Testis (tissue), 3 donors: ENCODE results near the gene RRP12. TPM values are rescaled to one million over a fixed set of nuclear protein-coding genes. Genes with fewer than 3 reads are reported as not detected.

Experiments
- DNase-seq: peaks from one replicate; pipeline ENCODE4 v3.0.0-alpha.2; 2019
- H3K27ac ChIP-seq, 2 donors: fragments of 200-600 bp; sonication (generic); one replicate each; pipeline ENCODE4 v1.5.1; 2019
- H3K27me3 ChIP-seq: fragments of 200-600 bp; sonication (generic); one replicate; pipeline ENCODE4 v1.5.1; 2019
- H3K36me3 ChIP-seq: fragments of 200-600 bp; sonication (generic); one replicate; pipeline ENCODE4 v1.5.1; 2017; ENCODE audit warnings: low read depth; ENCODE audit errors: missing control alignments
- H3K4me1 ChIP-seq: fragments of 200-600 bp; sonication (generic); one replicate; pipeline ENCODE4 v1.5.1; 2019
- H3K4me3 ChIP-seq, 2 donors: fragments of 200-600 bp; sonication (generic); one replicate each; pipeline ENCODE4 v1.5.1; 2017 to 2019
- H3K9me3 ChIP-seq: fragments of 200-600 bp; sonication (generic); one replicate; pipeline ENCODE4 v1.5.1; 2017
- POLR2A ChIP-seq: fragments of 450-650 bp; IDR thresholded peaks from one replicate; pipeline ENCODE4 v1.6.1; 2017; ENCODE audit warnings: antibody characterized with exemption, mild to moderate bottlenecking, moderate library complexity
- WGBS, 2 donors: methylation state at CpG; one replicate each; pipeline ENCODE4 v1.1.5; 2018; 5-methylcytosine and 5-hydroxymethylcytosine counted together
- intact Hi-C: fragments of 100-400 bp; cut with DNase I; formaldehyde crosslinking; loops from one replicate; pipeline ENCODE4 v1.15.1; 2023; ENCODE audit warnings: low total_unique reads
- polyA plus RNA-seq: library from polyadenylated mRNA; stranded (reverse); fragments of 350-450 nt; fragmentation: Illumina TruSeq; extraction: RNeasy Lipid Tissue Mini Kit (QIAGEN cat#74804); gene quantifications from one replicate; pipeline ENCODE4 v1.2.3, GENCODE V29; 2014; ENCODE audit warnings: low read depth, low replicate concordance; ENCODE audit not compliant: insufficient read depth
- total RNA-seq, 2 donors: library from RNA; depleted of rRNA; stranded (reverse); fragments of >200 nt; gene quantifications; one replicate each; pipeline ENCODE4 v1.2.3, GENCODE V29; 2016
- TF ChIP-seq, protein P1 (sequence below), 3 experiments: fragments of 450-650 bp in 2 of 3; fragments of 200-600 bp in 1 of 3; sonication (generic) in 1 of 3; IDR thresholded peaks; one replicate each; pipeline ENCODE4 v1.5.1; 2016 to 2019; ENCODE audit warnings: antibody characterized with exemption in 3 of 3, mild to moderate bottlenecking in 2 of 3, moderate library complexity in 1 of 3

RRP12 gene
- total and polyA plus RNA-seq, 3 donors from 2014 or later, result 38.1 to 54.6 (median 53.5) TPM

DNA sequence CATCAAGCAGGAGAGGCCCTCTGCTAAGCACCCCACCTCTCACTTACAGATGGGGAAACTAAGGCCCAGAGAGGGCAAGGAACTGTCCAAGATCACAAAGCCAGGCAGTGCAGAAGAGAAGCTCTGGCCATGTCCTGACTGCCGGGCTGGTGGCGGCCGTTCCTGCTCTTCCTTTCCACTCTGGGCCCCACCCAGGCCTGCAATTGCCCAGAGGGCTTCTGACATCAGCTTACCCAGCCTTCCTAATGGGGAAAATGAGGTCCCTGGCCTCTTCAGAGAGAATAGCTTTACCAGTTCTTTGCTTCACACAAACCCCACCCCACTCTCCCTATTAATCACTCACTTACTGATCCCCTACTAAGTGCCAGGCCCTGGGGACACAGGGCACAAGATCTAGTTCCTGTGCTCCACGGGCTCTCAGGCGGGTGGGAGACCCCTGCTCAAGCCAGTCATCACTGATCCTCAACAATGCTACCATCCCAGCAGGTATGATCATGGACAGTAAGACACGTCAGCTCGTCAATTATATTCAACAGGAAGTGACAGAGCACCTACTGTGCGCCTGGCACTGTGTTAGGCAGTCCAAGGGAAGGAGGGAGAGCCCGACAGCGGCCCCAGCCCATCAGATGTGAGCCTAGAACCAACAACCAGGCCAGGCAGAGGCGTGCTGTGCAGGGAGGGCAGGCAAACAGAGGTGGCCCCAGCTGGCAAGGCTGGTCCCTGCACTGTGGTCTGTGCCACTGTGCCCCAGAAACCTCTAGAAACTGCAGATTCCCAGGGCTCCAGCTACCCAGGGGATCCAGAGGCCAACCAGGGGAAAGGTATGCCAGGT lies 40.2 kb downstream of the RRP12 start:
- no peak for TF ChIP-seq POLR2A
- TF ChIP-seq, protein P1, sequence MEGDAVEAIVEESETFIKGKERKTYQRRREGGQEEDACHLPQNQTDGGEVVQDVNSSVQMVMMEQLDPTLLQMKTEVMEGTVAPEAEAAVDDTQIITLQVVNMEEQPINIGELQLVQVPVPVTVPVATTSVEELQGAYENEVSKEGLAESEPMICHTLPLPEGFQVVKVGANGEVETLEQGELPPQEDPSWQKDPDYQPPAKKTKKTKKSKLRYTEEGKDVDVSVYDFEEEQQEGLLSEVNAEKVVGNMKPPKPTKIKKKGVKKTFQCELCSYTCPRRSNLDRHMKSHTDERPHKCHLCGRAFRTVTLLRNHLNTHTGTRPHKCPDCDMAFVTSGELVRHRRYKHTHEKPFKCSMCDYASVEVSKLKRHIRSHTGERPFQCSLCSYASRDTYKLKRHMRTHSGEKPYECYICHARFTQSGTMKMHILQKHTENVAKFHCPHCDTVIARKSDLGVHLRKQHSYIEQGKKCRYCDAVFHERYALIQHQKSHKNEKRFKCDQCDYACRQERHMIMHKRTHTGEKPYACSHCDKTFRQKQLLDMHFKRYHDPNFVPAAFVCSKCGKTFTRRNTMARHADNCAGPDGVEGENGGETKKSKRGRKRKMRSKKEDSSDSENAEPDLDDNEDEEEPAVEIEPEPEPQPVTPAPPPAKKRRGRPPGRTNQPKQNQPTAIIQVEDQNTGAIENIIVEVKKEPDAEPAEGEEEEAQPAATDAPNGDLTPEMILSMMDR (IDR thresholded peaks at IDR 0.05), result no peak
- Histone ChIP-seq H3K4me3 (no peak overlapping the region), H3K4me1 (no peaks in the 10 kb centered on the region), H3K36me3 (no peaks in the 10 kb centered on the region), H3K9me3 (no peaks in the 10 kb centered on the region), H3K27me3 (no peaks in the 10 kb centered on the region), H3K27ac (no peak overlapping the region)
- no peak for DNase-seq
- intact Hi-C loops, result no loop called here
- WGBS, 2 donors, result 92 to 100% methylated on average over 8 to 11 of the region's 11 CpGs

GRCh38 chr10:97358781-97359180 lies 42.4 kb downstream of the RRP12 start:
- no peak overlapping the region for H3K4me3 ChIP-seq
- no peak for DNase-seq
- H3K36me3 ChIP-seq, result no peaks in the 10 kb centered on the region
- no peaks in the 10 kb centered on the region for H3K27me3 ChIP-seq
- intact Hi-C loops, result loop anchor here (10.0 kb wide), 1 partner anchor 84 kb away; no protein-coding TSS in a partner anchor
- H3K27ac ChIP-seq, result no peak overlapping the region
- WGBS, 2 donors, result 50 to 80% methylated on average over 1 to 3 of the region's 3 CpGs
- H3K9me3 ChIP-seq, result no peaks in the 10 kb centered on the region
- TF ChIP-seq, protein P1 (IDR thresholded peaks at IDR 0.05), result no peak
- TF ChIP-seq POLR2A, result no peak
- H3K4me1 ChIP-seq, result no peaks in the 10 kb centered on the region

DNA sequence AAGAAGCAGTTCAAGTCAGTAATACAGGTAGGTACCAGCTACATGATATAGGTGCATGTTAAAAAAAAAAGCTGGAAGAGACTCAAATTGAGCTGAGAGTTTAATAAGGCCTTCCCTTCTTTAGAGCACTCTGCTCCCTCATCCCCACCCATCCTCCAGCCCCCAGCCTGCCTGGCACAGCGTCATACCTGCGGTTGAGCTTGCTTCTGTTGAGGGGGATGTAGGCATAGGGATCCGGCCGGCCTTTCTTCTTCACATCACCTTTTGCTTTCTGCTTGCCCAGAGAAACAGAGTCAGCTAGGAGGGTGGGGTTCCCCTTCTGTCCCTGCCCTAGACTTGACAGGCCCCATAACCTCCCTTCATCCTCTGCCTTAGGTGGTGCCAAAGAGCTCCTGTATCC lies 42.8 kb downstream of the RRP12 start:
- intact Hi-C loops, result loop anchor here (10.0 kb wide), 1 partner anchor 84 kb away; no protein-coding TSS in a partner anchor
- Histone ChIP-seq H3K4me1 (no peaks in the 10 kb centered on the region), H3K27me3 (no peaks in the 10 kb centered on the region), H3K36me3 (no peaks in the 10 kb centered on the region), H3K4me3 (no peak overlapping the region), H3K27ac (no peak overlapping the region), H3K9me3 (no peaks in the 10 kb centered on the region)
- no peak for TF ChIP-seq POLR2A
- TF ChIP-seq, protein P1 (IDR thresholded peaks at IDR 0.05), result no peak
- 92 to 96% methylated on average over 4 of the region's 4 CpGs for WGBS, 2 donors
- DNase-seq, result no peak

GRCh38 chr10:97356918-97357317 lies 44.2 kb downstream of the RRP12 start:
- H3K36me3 ChIP-seq, result no peaks in the 10 kb centered on the region
- no peaks in the 10 kb centered on the region for H3K27me3 ChIP-seq
- TF ChIP-seq, protein P1 (IDR thresholded peaks at IDR 0.05), result no peak
- TF ChIP-seq POLR2A, result no peak
- no peak for DNase-seq
- H3K4me3 ChIP-seq, result no peak overlapping the region
- intact Hi-C loops, result loop anchor here (10.0 kb wide), 1 partner anchor 82 kb away; no protein-coding TSS in a partner anchor
- no peak overlapping the region for H3K27ac ChIP-seq
- no peaks in the 10 kb centered on the region for H3K4me1 ChIP-seq
- no peaks in the 10 kb centered on the region for H3K9me3 ChIP-seq
- WGBS, 2 donors, result 83 to 90% methylated on average over 4 to 7 of the region's 7 CpGs
